Measurements from ENCODE around the gene CPLANE1. TPM values are rescaled to one million over a fixed set of nuclear protein-coding genes. Genes with fewer than 3 reads are reported as not detected.

CPLANE1 gene
- total RNA-seq, 1 experiment from 2014 or later: 3.5 TPM

DNA sequence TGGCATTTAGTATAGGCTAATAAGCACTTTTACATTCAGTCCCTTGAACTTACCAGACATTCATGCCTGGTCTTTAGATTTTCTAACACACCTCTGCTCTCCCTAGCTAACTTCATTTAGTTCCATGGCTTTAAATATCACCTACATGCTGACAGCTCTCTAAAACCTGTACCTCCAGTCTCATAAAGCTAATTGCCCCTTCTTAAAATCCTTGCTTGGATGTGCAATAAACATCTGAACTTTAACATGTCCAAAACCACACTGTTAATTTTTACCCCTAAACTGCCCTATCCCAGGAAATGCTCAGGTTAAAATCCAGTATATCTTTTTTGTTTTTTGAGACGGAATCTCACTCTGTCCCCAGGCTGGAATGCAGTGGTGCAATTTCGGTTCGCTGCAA is 139.8 kb downstream of the CPLANE1 start:
- Histone ChIP-seq H3K36me3 (ENCODE audit: control insufficient read depth in 1 of 2, insufficient read depth in 2 of 2, low read length in 2 of 2) (no peaks in the 10 kb centered on the region; a peak in 1 of 4 replicates), H3K27me3 (ENCODE audit: insufficient read depth, low read length) (no peaks in the 10 kb centered on the region)
- RAD21 ChIA-PET (ENCODE audit: low non-redundant PET in 1 of 2, low total read pairs in 2 of 2, uncharacterized antibody in 2 of 2, unreplicated experiment in 2 of 2): no interaction called here

More for the DNA sequence above, 139.8 kb downstream of the CPLANE1 start:
- ATAC-seq (no peak), DNase-seq (ENCODE audit: low read depth, low spot score) (no peak)
- H3K4me1 ChIP-seq (ENCODE audit: control insufficient read depth in 1 of 2, insufficient read depth in 2 of 2, low read length in 2 of 2): no peaks in the 10 kb centered on the region
- CTCF ChIA-PET: no interaction called here
- H3K9me3 ChIP-seq (ENCODE audit: control insufficient read depth in 1 of 2, insufficient read depth in 1 of 2, low read depth in 1 of 2, low read length in 2 of 2): no peaks in the 10 kb centered on the region
- H3K4me2 ChIP-seq (ENCODE audit: low read length): no peak overlapping the region
- H3K79me2 ChIP-seq (ENCODE audit: insufficient read depth, low read length): no peaks in the 10 kb centered on the region
- no peak overlapping the region for H3K9ac ChIP-seq (ENCODE audit: low read length)
- intact Hi-C loops (cut with micrococcal nuclease): no loop called here
- no peak overlapping the region for H3K27ac ChIP-seq (ENCODE audit: low read depth, low read length)
- no TSS peak for BruUV-seq (replicated peaks)
- H4K20me1 ChIP-seq (ENCODE audit: insufficient read depth): no peaks in the 10 kb centered on the region
- H3K4me3 ChIP-seq (replicated peaks in 1 of 2; ENCODE audit: low read depth in 1 of 2, low read length in 2 of 2): no peak overlapping the region
- no peaks in the 10 kb centered on the region for H3K9me2 ChIP-seq (ENCODE audit: insufficient read depth)
- TF ChIP-seq ATF3 (IDR thresholded peaks at IDR 0.05) (no peak), REST (IDR thresholded peaks at IDR 0.05; ENCODE audit: low read depth) (no peak), EZH2phosphoT487 (IDR thresholded peaks at IDR 0.05; ENCODE audit: borderline replicate concordance) (no peak), FOSL1 (IDR thresholded peaks at IDR 0.05; ENCODE audit: low read depth) (no peak), SRF (IDR thresholded peaks at IDR 0.05; ENCODE audit: low read depth) (no peak), ZNF274 (IDR thresholded peaks at IDR 0.05; ENCODE audit: low read depth, low read length) (no peak), TCF7L2 (IDR thresholded peaks at IDR 0.05; ENCODE audit: borderline replicate concordance, extremely low read depth, insufficient read depth, insufficient read length) (no peak), SP1 (IDR thresholded peaks at IDR 0.05; ENCODE audit: low read depth) (no peak), CBX3 (IDR thresholded peaks at IDR 0.05; ENCODE audit: low read depth) (no peak), ELF1 (IDR thresholded peaks at IDR 0.05; ENCODE audit: borderline replicate concordance, low read depth) (no peak), EZH2 (IDR thresholded peaks at IDR 0.05) (no peak), JUND (IDR thresholded peaks at IDR 0.05) (no peak), POLR2AphosphoS5 (IDR thresholded peaks at IDR 0.05; ENCODE audit: low read depth, low read length) (no peak), POLR2A (IDR thresholded peaks at IDR 0.05; ENCODE audit: borderline replicate concordance, extremely low read depth, insufficient read depth, insufficient read length) (no peak)
- TF ChIP-seq, protein P1, sequence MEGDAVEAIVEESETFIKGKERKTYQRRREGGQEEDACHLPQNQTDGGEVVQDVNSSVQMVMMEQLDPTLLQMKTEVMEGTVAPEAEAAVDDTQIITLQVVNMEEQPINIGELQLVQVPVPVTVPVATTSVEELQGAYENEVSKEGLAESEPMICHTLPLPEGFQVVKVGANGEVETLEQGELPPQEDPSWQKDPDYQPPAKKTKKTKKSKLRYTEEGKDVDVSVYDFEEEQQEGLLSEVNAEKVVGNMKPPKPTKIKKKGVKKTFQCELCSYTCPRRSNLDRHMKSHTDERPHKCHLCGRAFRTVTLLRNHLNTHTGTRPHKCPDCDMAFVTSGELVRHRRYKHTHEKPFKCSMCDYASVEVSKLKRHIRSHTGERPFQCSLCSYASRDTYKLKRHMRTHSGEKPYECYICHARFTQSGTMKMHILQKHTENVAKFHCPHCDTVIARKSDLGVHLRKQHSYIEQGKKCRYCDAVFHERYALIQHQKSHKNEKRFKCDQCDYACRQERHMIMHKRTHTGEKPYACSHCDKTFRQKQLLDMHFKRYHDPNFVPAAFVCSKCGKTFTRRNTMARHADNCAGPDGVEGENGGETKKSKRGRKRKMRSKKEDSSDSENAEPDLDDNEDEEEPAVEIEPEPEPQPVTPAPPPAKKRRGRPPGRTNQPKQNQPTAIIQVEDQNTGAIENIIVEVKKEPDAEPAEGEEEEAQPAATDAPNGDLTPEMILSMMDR (IDR thresholded peaks at IDR 0.05 in 2 of 3, conservative IDR thresholded peaks at IDR 0.05 in 1 of 3; ENCODE audit: borderline replicate concordance in 1 of 3, insufficient read depth in 1 of 3, low read depth in 2 of 3, low read length in 2 of 3): no peak
- POLR2A ChIA-PET: no interaction called here
- no peak overlapping the region for H2AFZ ChIP-seq (ENCODE audit: low read depth, low read length, poor library complexity, severe bottlenecking)

Measured in HCT116 (cell line).